Ishikawa (cell line): ENCODE results near the gene PRR3.

Source experiments
- EP300 ChIP-seq: IDR thresholded peaks from 2 replicates; pipeline ENCODE4 v1.6.1; 2012; ENCODE audit warnings: borderline replicate concordance
- FOXM1 ChIP-seq: IDR thresholded peaks from 2 replicates; pipeline ENCODE4 v1.6.1; 2012; ENCODE audit warnings: low read depth, borderline replicate concordance
- TCF12 ChIP-seq: IDR thresholded peaks from 2 replicates; pipeline ENCODE4 v1.6.1; 2012; ENCODE audit warnings: low read depth
- TEAD4 ChIP-seq: IDR thresholded peaks from 2 replicates; pipeline ENCODE4 v1.6.1; 2012
- YY1 ChIP-seq: IDR thresholded peaks from 2 replicates; pipeline ENCODE4 v1.6.1; 2012; ENCODE audit warnings: low read depth

DNA sequence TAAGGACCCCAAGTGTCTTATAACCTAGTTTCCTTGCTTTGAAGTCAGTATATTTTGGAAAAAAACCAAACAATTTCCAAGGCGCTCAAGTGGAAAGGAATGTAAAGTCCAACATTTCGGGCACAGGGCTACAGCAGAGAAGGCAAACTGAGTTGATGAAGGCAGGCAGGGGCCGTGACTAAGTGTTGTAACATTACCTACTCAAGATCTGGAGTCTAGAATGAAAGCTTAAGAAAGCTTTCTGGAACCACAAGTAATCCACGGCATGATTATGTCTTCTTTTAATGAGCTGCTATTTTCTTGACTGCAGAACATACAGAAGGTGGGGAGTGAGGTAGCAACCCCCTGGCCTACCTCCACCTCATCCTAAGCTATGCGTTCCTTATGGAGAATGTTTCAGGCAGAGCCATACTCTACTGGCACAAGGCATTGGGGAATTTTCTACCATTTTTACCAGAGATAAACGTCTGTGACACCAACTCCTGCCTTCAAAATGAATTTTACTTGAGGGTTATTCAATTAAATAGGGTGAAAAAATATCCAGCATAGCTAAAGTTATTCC, 55.7 kb downstream of the PRR3 start:
- TF ChIP-seq YY1 (no peak), TEAD4 (peak; percentile 63; the same call in 1 of the 2 replicates), EP300 (no peak), FOXM1 (no peak), TCF12 (no peak)
